SK-N-SH (cell line): ENCODE results near the gene LSM4. TPM values are rescaled to one million over a fixed set of nuclear protein-coding genes. Genes with fewer than 3 reads are reported as not detected.

Experiments
- CTCF ChIA-PET: fragments of 300-600, 350-600 bp; formaldehyde crosslinking; extraction: SDS; loops from one replicate; lab custom pipeline; 2021; lab: Yijun Ruan, JAX
- POLR2A ChIA-PET: fragments of 350-600 bp; sonication (Branson Sonifier 250); formaldehyde crosslinking; extraction: SDS; loops from one replicate; lab custom pipeline; 2020; ENCODE audit warnings: antibody characterized with exemption, inconsistent platforms; lab: Yijun Ruan, JAX
- DNase-seq: peaks from one replicate; pipeline ENCODE4 v3.0.0; 2012
- H2AFZ ChIP-seq: fragments of 200-600 bp; sonication (generic); 2 replicates; pipeline ENCODE4 v1.8.1; 2016; ENCODE audit warnings: antibody characterized with exemption, mild to moderate bottlenecking, low read depth
- H3F3A ChIP-seq: fragments of 200-600 bp; sonication (generic); replicated peaks from 2 replicates; pipeline ENCODE3; 2016; ENCODE audit warnings: antibody characterized with exemption, mild to moderate bottlenecking; ENCODE audit not compliant: insufficient read depth
- H3K27ac ChIP-seq, 2 experiments: fragments of 200-500 bp in 1 of 2; fragments of 200-600 bp in 1 of 2; sonication (Bioruptor generic) in 1 of 2; sonication (generic), shearing (Covaris generic) in 1 of 2; 2 replicates each; pipeline versions ENCODE4 v1.5.1 to v1.6.1; 2014 to 2016; ENCODE audit warnings: low read depth in 2 of 2, inconsistent platforms in 1 of 2, low read length in 1 of 2, mild to moderate bottlenecking in 1 of 2, mixed read lengths in 1 of 2
- H3K27me3 ChIP-seq: fragments of 200-600 bp; sonication (generic), shearing (Covaris generic); 2 replicates; pipeline ENCODE4 v1.6.1; 2016; ENCODE audit warnings: mixed run types; ENCODE audit not compliant: insufficient read depth
- H3K36me3 ChIP-seq, 2 experiments: fragments of 200-500 bp in 1 of 2; fragments of 200-600 bp in 1 of 2; sonication (Bioruptor generic) in 1 of 2; sonication (generic) in 1 of 2; replicated peaks in 1 of 2; 2 replicates each; pipeline versions ENCODE3 to v1.5.1; 2014 to 2016; ENCODE audit warnings: low read length in 1 of 2, mild to moderate bottlenecking in 1 of 2; ENCODE audit not compliant: insufficient read depth in 2 of 2, control insufficient read depth in 1 of 2
- H3K4me1 ChIP-seq, 2 experiments: fragments of 200-500 bp in 1 of 2; fragments of 200-600 bp in 1 of 2; sonication (Bioruptor generic) in 1 of 2; sonication (generic), shearing (Covaris generic) in 1 of 2; 2 replicates each; pipeline versions ENCODE4 v1.5.1 to v1.6.1; 2014 to 2016; ENCODE audit warnings: low read depth in 1 of 2, low read length in 1 of 2, mixed run types in 1 of 2; ENCODE audit not compliant: insufficient read depth in 2 of 2, control insufficient read depth in 1 of 2
- H3K4me2 ChIP-seq: fragments of 200-600 bp; sonication (generic), shearing (Covaris generic); 2 replicates; pipeline ENCODE4 v1.6.1; 2017; ENCODE audit warnings: mixed run types
- H3K4me3 ChIP-seq, 2 experiments: fragments of 200-500 bp in 1 of 2; fragments of 200-600 bp in 1 of 2; sonication (Bioruptor generic) in 1 of 2; sonication (generic), shearing (Covaris generic) in 1 of 2; 2 replicates each; pipeline versions ENCODE4 v1.5.1 to v1.8.1; 2014 to 2016; ENCODE audit warnings: low read depth in 2 of 2, inconsistent platforms in 1 of 2, low read length in 1 of 2, mild to moderate bottlenecking in 1 of 2, mixed read lengths in 1 of 2, moderate library complexity in 1 of 2
- H3K79me2 ChIP-seq: fragments of 200-600 bp; sonication (generic); 2 replicates; pipeline ENCODE4 v1.8.1; 2017; ENCODE audit warnings: mild to moderate bottlenecking; ENCODE audit not compliant: insufficient read depth
- H3K9ac ChIP-seq: fragments of 200-600 bp; sonication (generic); 2 replicates; pipeline ENCODE4 v1.6.1; 2017; ENCODE audit warnings: mixed run types
- H3K9me2 ChIP-seq: fragments of 200-600 bp; sonication (generic); 2 replicates; pipeline ENCODE4 v1.6.1; 2017; ENCODE audit warnings: mixed run types
- H3K9me3 ChIP-seq: fragments of 200-600 bp; sonication (generic); 2 replicates; pipeline ENCODE4 v1.6.1; 2017; ENCODE audit warnings: mixed run types, mild to moderate bottlenecking, moderate library complexity
- H4K20me1 ChIP-seq: fragments of 200-600 bp; sonication (generic); 2 replicates; pipeline ENCODE4 v1.6.1; 2017; ENCODE audit warnings: mild to moderate bottlenecking, mixed run types; ENCODE audit not compliant: insufficient read depth
- EZH2phosphoT487 ChIP-seq: fragments of 200-600 bp; sonication (generic); IDR thresholded peaks from 2 replicates; pipeline ENCODE4 v1.6.1; 2017; ENCODE audit warnings: low read depth, mixed run types, mild to moderate bottlenecking, antibody characterized with exemption, moderate library complexity, borderline replicate concordance
- FOSL2 ChIP-seq: IDR thresholded peaks from 2 replicates; pipeline ENCODE4 v1.4.0; 2012; ENCODE audit warnings: low read depth, mild to moderate bottlenecking, moderate library complexity, borderline replicate concordance
- FOXJ3 ChIP-seq: sonication (generic); formaldehyde crosslinking; IDR thresholded peaks from 2 replicates; pipeline ENCODE4 v1.5.1; 2020; ENCODE audit warnings: mild to moderate bottlenecking, missing genetic modification reagents
- GABPA ChIP-seq: IDR thresholded peaks from 2 replicates; pipeline ENCODE4 v1.4.0; 2012; ENCODE audit warnings: low read depth, mild to moderate bottlenecking
- MXI1 ChIP-seq: IDR thresholded peaks from 2 replicates; pipeline ENCODE4 v1.6.1; 2012; ENCODE audit warnings: mild to moderate bottlenecking, low read depth, low read length, improper control_type of control experiment
- NRF1 ChIP-seq: IDR thresholded peaks from 2 replicates; pipeline ENCODE4 v1.6.1; 2012; ENCODE audit warnings: low read depth, mild to moderate bottlenecking, low read length
- RAD21 ChIP-seq: IDR thresholded peaks from 2 replicates; pipeline ENCODE4 v1.6.1; 2012; ENCODE audit warnings: mild to moderate bottlenecking, low read length
- RCOR1 ChIP-seq: fragments of 150-350 bp; IDR thresholded peaks from 2 replicates; pipeline ENCODE4 v1.6.1; 2017; ENCODE audit warnings: antibody characterized with exemption, low read length
- RXRA ChIP-seq: IDR thresholded peaks from 2 replicates; pipeline ENCODE4 v1.4.0; 2012; ENCODE audit warnings: low read depth, mild to moderate bottlenecking, borderline replicate concordance
- SIN3A ChIP-seq: IDR thresholded peaks from 2 replicates; pipeline ENCODE4 v1.6.1; 2012; ENCODE audit warnings: low read depth, mild to moderate bottlenecking, low read length, moderate library complexity, borderline replicate concordance
- TCF12 ChIP-seq: IDR thresholded peaks from 2 replicates; pipeline ENCODE4 v1.4.0; 2012
- TEAD4 ChIP-seq: IDR thresholded peaks from 2 replicates; pipeline ENCODE4 v1.4.0; 2012; ENCODE audit warnings: mild to moderate bottlenecking, borderline replicate concordance; ENCODE audit not compliant: insufficient read depth
- YY1 ChIP-seq: IDR thresholded peaks from 2 replicates; pipeline ENCODE4 v1.4.0; 2012; ENCODE audit warnings: low read depth, mild to moderate bottlenecking
- whole genome bisulfite sequencing: methylation state at CpG from one replicate; pipeline ENCODE4 v1.1.6; 2017; ENCODE audit warnings: low lambda C conversion rate; 5-methylcytosine and 5-hydroxymethylcytosine counted together
- polyA plus RNA-seq, 3 experiments: library from polyadenylated mRNA; depleted of rRNA; stranded (reverse); fragments of >200 nt; gene quantifications; 2 replicates each; pipeline ENCODE4 v1.2.3, GENCODE V29; 2012
- TF ChIP-seq, protein P1 (sequence below): IDR thresholded peaks from 2 replicates; pipeline ENCODE4 v1.4.0; 2012; ENCODE audit warnings: low read depth, borderline replicate concordance
- TF ChIP-seq, protein P2 (sequence below): fragments of 150-350 bp; IDR thresholded peaks from 2 replicates; pipeline ENCODE4 v1.6.1; 2016; ENCODE audit warnings: mild to moderate bottlenecking, low read depth, low read length
- TF ChIP-seq, protein P3 (sequence below): IDR thresholded peaks from 2 replicates; pipeline ENCODE4 v1.6.1; 2012; ENCODE audit warnings: mild to moderate bottlenecking, low read depth, low read length, moderate library complexity
- TF ChIP-seq, protein P4 (sequence below): IDR thresholded peaks from 2 replicates; pipeline ENCODE4 v1.4.0; 2012; ENCODE audit warnings: low read depth, borderline replicate concordance

LSM4 gene
- polyA plus RNA-seq, 1 of the 3 experiments (the other 2 are of a cell fraction): 277 TPM

DNA sequence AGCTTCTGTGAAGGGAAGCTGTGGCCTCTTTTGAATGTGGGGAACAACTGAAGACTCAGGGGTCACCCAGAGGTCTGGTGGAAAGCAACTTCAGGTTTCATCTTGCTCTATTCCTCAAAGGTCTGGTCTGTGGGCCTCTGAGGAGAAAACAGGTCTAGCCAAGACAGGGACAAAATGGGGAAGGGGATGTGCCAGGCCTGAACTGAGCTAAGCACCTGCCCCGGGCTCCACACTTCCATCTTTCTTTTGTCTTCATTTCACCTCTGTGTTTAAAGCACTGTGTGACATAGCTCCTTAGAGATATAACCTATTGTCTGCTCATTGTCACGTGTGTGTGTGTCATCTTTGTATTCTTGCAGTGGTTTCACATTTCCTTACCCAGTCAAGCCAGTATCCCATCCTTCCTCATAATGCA lies 43.2 kb upstream of the LSM4 start:
- POLR2A ChIA-PET: interaction anchor here (0.7 kb wide), 1 partner anchor 85 kb away, joined by 4 read pairs; the partner anchor contains the start of gene JUND
- H3K9ac ChIP-seq: no peak overlapping the region

DNA sequence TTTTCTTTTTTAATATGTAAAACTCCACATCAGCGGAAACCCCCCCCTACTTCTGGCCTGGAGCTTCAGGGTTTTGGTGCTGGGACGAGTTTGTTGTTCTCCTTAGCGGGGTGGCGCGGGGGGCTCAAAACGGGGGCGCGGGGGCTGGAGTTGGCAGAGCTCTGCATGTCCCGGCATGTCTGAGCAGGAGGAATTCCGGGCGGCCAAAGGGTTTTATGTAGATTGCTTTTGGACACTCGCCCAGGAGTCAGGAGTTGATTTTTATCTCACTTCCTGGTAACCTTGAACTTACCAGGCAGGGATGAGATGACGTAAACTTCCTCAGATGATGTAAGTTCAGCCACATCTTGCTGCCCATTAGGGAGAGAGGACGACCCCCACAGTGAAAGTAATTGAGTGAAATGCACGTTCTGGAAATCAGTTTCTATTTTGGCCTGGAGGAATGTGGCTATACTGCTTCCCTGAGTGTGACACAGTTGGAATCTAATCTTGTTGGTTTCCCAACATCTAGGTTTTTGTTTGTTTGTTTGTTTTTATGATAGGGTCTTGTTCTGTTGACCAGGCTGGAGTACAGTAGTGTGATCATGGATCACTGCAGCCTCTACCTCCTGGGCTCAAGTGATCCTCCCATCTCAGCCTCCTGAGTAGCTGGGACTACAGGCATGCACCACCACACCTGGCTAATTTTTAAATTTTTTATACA lies 42.1 kb upstream of the LSM4 start:
- 1% methylated on average over 15 of the region's 15 CpGs for WGBS
- Histone ChIP-seq H2AFZ (no peak overlapping the region), H3K9ac (peak overlapping the region; percentile 73)
- TF ChIP-seq MXI1 (peak; percentile 53; the same call in 1 of the 2 replicates), TCF12 (peak; percentile 80), EZH2phosphoT487 (no peak), SIN3A (peak; percentile 66; the same call in 1 of the 2 replicates), FOXJ3 (CRISPR knock-in tag) (no peak), GABPA (peak; percentile 61; the same call in 1 of the 2 replicates), RAD21 (no peak), RCOR1 (peak; percentile 92), FOSL2 (no peak; the same call in 1 of the 2 replicates), RXRA (peak; percentile 93; the same call in 1 of the 2 replicates), TEAD4 (0 out of 2 replicates have a peak, but pooled peaks have one; percentile 68), YY1 (no peak)
- TF ChIP-seq, protein P1, sequence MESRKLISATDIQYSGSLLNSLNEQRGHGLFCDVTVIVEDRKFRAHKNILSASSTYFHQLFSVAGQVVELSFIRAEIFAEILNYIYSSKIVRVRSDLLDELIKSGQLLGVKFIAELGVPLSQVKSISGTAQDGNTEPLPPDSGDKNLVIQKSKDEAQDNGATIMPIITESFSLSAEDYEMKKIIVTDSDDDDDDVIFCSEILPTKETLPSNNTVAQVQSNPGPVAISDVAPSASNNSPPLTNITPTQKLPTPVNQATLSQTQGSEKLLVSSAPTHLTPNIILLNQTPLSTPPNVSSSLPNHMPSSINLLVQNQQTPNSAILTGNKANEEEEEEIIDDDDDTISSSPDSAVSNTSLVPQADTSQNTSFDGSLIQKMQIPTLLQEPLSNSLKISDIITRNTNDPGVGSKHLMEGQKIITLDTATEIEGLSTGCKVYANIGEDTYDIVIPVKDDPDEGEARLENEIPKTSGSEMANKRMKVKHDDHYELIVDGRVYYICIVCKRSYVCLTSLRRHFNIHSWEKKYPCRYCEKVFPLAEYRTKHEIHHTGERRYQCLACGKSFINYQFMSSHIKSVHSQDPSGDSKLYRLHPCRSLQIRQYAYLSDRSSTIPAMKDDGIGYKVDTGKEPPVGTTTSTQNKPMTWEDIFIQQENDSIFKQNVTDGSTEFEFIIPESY: peak; percentile 71; the same call in 1 of the 2 replicates
- TF ChIP-seq, protein P2, sequence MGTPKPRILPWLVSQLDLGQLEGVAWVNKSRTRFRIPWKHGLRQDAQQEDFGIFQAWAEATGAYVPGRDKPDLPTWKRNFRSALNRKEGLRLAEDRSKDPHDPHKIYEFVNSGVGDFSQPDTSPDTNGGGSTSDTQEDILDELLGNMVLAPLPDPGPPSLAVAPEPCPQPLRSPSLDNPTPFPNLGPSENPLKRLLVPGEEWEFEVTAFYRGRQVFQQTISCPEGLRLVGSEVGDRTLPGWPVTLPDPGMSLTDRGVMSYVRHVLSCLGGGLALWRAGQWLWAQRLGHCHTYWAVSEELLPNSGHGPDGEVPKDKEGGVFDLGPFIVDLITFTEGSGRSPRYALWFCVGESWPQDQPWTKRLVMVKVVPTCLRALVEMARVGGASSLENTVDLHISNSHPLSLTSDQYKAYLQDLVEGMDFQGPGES: no peak
- TF ChIP-seq, protein P3, sequence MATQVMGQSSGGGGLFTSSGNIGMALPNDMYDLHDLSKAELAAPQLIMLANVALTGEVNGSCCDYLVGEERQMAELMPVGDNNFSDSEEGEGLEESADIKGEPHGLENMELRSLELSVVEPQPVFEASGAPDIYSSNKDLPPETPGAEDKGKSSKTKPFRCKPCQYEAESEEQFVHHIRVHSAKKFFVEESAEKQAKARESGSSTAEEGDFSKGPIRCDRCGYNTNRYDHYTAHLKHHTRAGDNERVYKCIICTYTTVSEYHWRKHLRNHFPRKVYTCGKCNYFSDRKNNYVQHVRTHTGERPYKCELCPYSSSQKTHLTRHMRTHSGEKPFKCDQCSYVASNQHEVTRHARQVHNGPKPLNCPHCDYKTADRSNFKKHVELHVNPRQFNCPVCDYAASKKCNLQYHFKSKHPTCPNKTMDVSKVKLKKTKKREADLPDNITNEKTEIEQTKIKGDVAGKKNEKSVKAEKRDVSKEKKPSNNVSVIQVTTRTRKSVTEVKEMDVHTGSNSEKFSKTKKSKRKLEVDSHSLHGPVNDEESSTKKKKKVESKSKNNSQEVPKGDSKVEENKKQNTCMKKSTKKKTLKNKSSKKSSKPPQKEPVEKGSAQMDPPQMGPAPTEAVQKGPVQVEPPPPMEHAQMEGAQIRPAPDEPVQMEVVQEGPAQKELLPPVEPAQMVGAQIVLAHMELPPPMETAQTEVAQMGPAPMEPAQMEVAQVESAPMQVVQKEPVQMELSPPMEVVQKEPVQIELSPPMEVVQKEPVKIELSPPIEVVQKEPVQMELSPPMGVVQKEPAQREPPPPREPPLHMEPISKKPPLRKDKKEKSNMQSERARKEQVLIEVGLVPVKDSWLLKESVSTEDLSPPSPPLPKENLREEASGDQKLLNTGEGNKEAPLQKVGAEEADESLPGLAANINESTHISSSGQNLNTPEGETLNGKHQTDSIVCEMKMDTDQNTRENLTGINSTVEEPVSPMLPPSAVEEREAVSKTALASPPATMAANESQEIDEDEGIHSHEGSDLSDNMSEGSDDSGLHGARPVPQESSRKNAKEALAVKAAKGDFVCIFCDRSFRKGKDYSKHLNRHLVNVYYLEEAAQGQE: no peak
- TF ChIP-seq, protein P4, sequence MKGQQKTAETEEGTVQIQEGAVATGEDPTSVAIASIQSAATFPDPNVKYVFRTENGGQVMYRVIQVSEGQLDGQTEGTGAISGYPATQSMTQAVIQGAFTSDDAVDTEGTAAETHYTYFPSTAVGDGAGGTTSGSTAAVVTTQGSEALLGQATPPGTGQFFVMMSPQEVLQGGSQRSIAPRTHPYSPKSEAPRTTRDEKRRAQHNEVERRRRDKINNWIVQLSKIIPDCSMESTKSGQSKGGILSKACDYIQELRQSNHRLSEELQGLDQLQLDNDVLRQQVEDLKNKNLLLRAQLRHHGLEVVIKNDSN: peak; percentile 33; the same call in 1 of the 2 replicates

More for the DNA sequence above, 43.2 kb upstream of the LSM4 start:
- no peak for TF ChIP-seq NRF1
- TF ChIP-seq RXRA: no peak
- no peak for TF ChIP-seq RAD21
- no peak overlapping the region for H3K4me3 ChIP-seq
- peak overlapping the region; percentile 96 to 98 for H3K27ac ChIP-seq
- H3K9me2 ChIP-seq: no peaks in the 10 kb centered on the region
- H2AFZ ChIP-seq: no peak overlapping the region
- no peaks in the 10 kb centered on the region for H3K79me2 ChIP-seq
- no peaks in the 10 kb centered on the region for H3K9me3 ChIP-seq
- H4K20me1 ChIP-seq: no peaks in the 10 kb centered on the region
- CTCF ChIA-PET: interaction anchor here (1.3 to 7.5 kb wide), 6 partner anchors 16 to 86 kb away, joined by 5 to 66 read pairs (median 6); partner anchors contain the start of gene GDF15
- no peak overlapping the region for H3K4me2 ChIP-seq
- H3K27me3 ChIP-seq: no peaks in the 10 kb centered on the region
- DNase-seq: no peak
- peaks cover 0 to 9% of the 10 kb centered on the region in 2 experiments for H3K36me3 ChIP-seq
- WGBS: 100% methylated on average over 2 of the region's 2 CpGs
- H3K4me1 ChIP-seq: peaks cover 20 to 23% of the 10 kb centered on the region in 2 experiments; a peak in 3 of 4 replicates
- peaks cover 21% of the 10 kb centered on the region for H3F3A ChIP-seq

More for the DNA sequence above, 42.1 kb upstream of the LSM4 start:
- Histone ChIP-seq H3K79me2 (no peaks in the 10 kb centered on the region), H3K9me3 (no peaks in the 10 kb centered on the region), H3K9me2 (no peaks in the 10 kb centered on the region), H4K20me1 (no peaks in the 10 kb centered on the region), H3K4me3 (no peak overlapping the region), H3K27me3 (no peaks in the 10 kb centered on the region), H3F3A (peaks cover 21% of the 10 kb centered on the region), H3K4me2 (peak overlapping the region; percentile 58; the same call in 1 of the 2 replicates), H3K36me3 (peaks cover 0 to 9% of the 10 kb centered on the region in 2 experiments), H3K4me1 (peaks cover 20 to 23% of the 10 kb centered on the region in 2 experiments; a peak in 3 of 4 replicates), H3K27ac (peak overlapping the region; percentile 96 to 98)
- POLR2A ChIA-PET: interaction anchor here (0.8 to 1.0 kb wide), 3 partner anchors 16 to 225 kb away, joined by 4 to 5 read pairs (median 4); no protein-coding TSS in a partner anchor
- DNase-seq: peak; percentile 86
- CTCF ChIA-PET: interaction anchor here (1.0 to 7.5 kb wide), 11 partner anchors 9 to 85 kb away, joined by 3 to 66 read pairs (median 6); partner anchors contain the start of gene GDF15
